ENCODE results near the gene ELN. TPM values are rescaled to one million over a fixed set of nuclear protein-coding genes. Genes with fewer than 3 reads are reported as not detected.

The ELN gene
- total and polyA plus RNA-seq, 2 donors (not counting 1 experiment from before 2014, with no cell fraction given), result 2.1 to 11.0 TPM

DNA sequence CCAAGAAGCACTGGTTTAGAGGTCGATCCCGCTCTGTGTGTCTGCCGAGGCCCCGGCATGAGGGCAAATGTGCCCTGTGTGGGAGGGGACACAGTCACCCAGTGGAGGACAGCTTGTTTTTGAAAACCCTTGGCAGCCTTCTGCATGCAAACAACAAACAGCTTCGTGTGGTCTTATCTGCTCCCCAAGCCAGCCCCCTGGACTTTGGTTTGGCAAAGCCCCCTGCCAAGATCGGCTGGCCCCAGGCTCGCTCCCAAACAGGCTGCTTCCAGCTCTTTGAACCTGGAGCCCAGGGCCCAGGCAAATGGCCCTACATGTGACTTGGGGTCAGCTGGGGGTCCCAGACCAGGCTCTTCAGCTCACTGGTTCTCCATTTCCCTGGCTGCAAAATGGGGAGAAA lies 2.9 kb downstream of the ELN start:
- Histone ChIP-seq H3K27ac (ENCODE audit: insufficient read depth, low read length) (no peak overlapping the region), H3K4me1 (ENCODE audit: control insufficient read depth, extremely low read depth, insufficient read depth, low read length) (peaks cover 36% of the 10 kb centered on the region), H3K9me3 (ENCODE audit: control insufficient read depth, insufficient read depth, low read depth, low read length) (no peaks in the 10 kb centered on the region), H3K79me2 (ENCODE audit: control insufficient read depth, insufficient read depth, low read length) (no peaks in the 10 kb centered on the region), H4K20me1 (ENCODE audit: control insufficient read depth, extremely low read depth, insufficient read depth, low read length) (no peaks in the 10 kb centered on the region), H3K4me2 (ENCODE audit: extremely low read depth, insufficient read depth, low read length) (no peak overlapping the region), H3K36me3 (ENCODE audit: control insufficient read depth, insufficient read depth, low read length) (no peaks in the 10 kb centered on the region), H3K27me3 (ENCODE audit: control insufficient read depth, insufficient read depth, low read length) (peaks cover 10% of the 10 kb centered on the region), H3K9ac (ENCODE audit: insufficient read depth, low read length) (no peak overlapping the region), H2AFZ (ENCODE audit: low read length) (no peak overlapping the region), H3K4me3 (replicated peaks in 1 of 4; ENCODE audit: control extremely low read depth in 1 of 4, insufficient read depth in 1 of 4, low read depth in 3 of 4, low read length in 4 of 4) (peak overlapping the region in 1 of 4 experiments; percentile 15)
- no peak for DNase-seq (ENCODE audit: low read depth in 2 of 2)
- TF ChIP-seq, protein P1, sequence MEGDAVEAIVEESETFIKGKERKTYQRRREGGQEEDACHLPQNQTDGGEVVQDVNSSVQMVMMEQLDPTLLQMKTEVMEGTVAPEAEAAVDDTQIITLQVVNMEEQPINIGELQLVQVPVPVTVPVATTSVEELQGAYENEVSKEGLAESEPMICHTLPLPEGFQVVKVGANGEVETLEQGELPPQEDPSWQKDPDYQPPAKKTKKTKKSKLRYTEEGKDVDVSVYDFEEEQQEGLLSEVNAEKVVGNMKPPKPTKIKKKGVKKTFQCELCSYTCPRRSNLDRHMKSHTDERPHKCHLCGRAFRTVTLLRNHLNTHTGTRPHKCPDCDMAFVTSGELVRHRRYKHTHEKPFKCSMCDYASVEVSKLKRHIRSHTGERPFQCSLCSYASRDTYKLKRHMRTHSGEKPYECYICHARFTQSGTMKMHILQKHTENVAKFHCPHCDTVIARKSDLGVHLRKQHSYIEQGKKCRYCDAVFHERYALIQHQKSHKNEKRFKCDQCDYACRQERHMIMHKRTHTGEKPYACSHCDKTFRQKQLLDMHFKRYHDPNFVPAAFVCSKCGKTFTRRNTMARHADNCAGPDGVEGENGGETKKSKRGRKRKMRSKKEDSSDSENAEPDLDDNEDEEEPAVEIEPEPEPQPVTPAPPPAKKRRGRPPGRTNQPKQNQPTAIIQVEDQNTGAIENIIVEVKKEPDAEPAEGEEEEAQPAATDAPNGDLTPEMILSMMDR (conservative IDR thresholded peaks at IDR 0.05 in 1 of 2, IDR thresholded peaks at IDR 0.05 in 1 of 2; ENCODE audit: low read depth in 1 of 2, low read length in 2 of 2), result no peak
- no peak for TF ChIP-seq EZH2 (IDR thresholded peaks at IDR 0.05; ENCODE audit: low read length, missing control alignments)

DNA sequence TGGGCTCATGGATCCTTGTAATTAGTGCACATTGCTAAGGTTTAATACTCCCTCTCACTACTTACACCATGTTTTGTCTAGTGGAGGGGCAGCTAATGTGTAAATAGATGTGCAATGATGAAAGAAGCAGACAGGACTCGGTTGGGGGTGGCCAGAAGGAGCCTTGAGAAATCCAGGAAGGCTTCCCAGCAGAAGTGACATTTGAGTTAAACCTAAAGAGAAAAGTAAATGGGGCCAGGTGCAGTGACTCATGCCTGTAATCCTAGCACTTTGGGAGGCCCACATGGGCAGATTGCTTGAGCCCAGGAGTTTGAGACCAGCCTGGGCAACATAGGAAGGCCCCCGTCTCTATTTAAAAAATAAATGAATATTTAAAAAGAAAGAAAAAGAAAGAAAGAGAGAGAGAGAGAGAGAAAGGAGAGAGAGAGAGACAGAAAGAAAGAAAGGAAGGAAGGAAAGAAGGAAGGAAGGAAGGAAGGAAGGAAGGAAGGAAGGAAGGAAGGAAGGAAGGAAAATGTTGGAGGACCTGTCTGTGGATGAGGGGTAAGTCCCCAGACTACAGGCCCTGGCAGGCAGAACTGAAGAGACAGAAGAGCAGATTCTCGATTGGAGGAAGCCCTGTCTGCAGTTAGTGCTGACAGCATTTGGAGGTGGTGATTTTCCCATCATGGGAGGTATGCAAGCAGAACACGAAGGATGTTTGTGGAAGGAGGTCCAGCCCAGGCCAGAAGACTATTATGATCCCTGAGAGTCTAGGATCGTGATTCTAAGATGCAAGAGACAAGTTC lies 3.6 kb downstream of the ELN start:
- Histone ChIP-seq H3K36me3 (ENCODE audit: control insufficient read depth, insufficient read depth, low read length) (no peaks in the 10 kb centered on the region), H3K27ac (ENCODE audit: insufficient read depth, low read length) (peak overlapping the region; percentile 4), H3K9me3 (ENCODE audit: control insufficient read depth, insufficient read depth, low read depth, low read length) (no peaks in the 10 kb centered on the region), H4K20me1 (ENCODE audit: control insufficient read depth, extremely low read depth, insufficient read depth, low read length) (no peaks in the 10 kb centered on the region), H3K4me2 (ENCODE audit: extremely low read depth, insufficient read depth, low read length) (no peak overlapping the region), H3K9ac (ENCODE audit: insufficient read depth, low read length) (no peak overlapping the region), H3K79me2 (ENCODE audit: control insufficient read depth, insufficient read depth, low read length) (no peaks in the 10 kb centered on the region), H3K4me3 (replicated peaks in 1 of 4; ENCODE audit: control extremely low read depth in 1 of 4, insufficient read depth in 1 of 4, low read depth in 3 of 4, low read length in 4 of 4) (no peak overlapping the region), H3K27me3 (ENCODE audit: control insufficient read depth, insufficient read depth, low read length) (peaks cover 6% of the 10 kb centered on the region), H3K4me1 (ENCODE audit: control insufficient read depth, extremely low read depth, insufficient read depth, low read length) (peaks cover 36% of the 10 kb centered on the region), H2AFZ (ENCODE audit: low read length) (no peak overlapping the region)
- no peak for DNase-seq (ENCODE audit: low read depth in 2 of 2)
- no peak for TF ChIP-seq EZH2 (IDR thresholded peaks at IDR 0.05; ENCODE audit: low read length, missing control alignments)
- TF ChIP-seq, protein P1 (conservative IDR thresholded peaks at IDR 0.05 in 1 of 2, IDR thresholded peaks at IDR 0.05 in 1 of 2; ENCODE audit: low read depth in 1 of 2, low read length in 2 of 2), result no peak

DNA sequence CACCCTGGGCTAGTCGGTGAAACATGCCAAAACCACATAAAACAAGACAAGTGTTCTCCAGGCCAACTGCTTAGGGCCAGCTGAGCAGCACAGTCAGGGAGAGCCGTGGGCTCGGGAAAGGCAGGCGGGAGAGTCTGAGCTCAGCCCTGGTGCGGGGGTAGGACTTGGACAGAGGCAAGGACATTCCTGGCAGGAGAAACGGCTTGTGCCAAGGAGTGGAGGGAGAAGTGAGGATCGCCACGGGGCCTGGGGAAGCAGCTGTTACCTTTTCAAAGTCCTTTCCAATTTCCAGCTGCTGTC lies 4.2 kb downstream of the ELN start:
- H3K27me3 ChIP-seq (ENCODE audit: control insufficient read depth, insufficient read depth, low read length), result peaks cover 6% of the 10 kb centered on the region
- no peaks in the 10 kb centered on the region for H4K20me1 ChIP-seq (ENCODE audit: control insufficient read depth, extremely low read depth, insufficient read depth, low read length)
- H3K27ac ChIP-seq (ENCODE audit: insufficient read depth, low read length), result peak overlapping the region; percentile 4
- no peak overlapping the region for H3K9ac ChIP-seq (ENCODE audit: insufficient read depth, low read length)
- H3K36me3 ChIP-seq (ENCODE audit: control insufficient read depth, insufficient read depth, low read length), result no peaks in the 10 kb centered on the region
- DNase-seq (ENCODE audit: low read depth in 2 of 2), result peak; percentile 68 to 90
- H3K9me3 ChIP-seq (ENCODE audit: control insufficient read depth, insufficient read depth, low read depth, low read length), result no peaks in the 10 kb centered on the region
- peaks cover 34% of the 10 kb centered on the region for H3K4me1 ChIP-seq (ENCODE audit: control insufficient read depth, extremely low read depth, insufficient read depth, low read length)
- no peak overlapping the region for H3K4me3 ChIP-seq (replicated peaks in 1 of 4; ENCODE audit: control extremely low read depth in 1 of 4, insufficient read depth in 1 of 4, low read depth in 3 of 4, low read length in 4 of 4)
- H3K79me2 ChIP-seq (ENCODE audit: control insufficient read depth, insufficient read depth, low read length), result no peaks in the 10 kb centered on the region
- no peak overlapping the region for H2AFZ ChIP-seq (ENCODE audit: low read length)
- H3K4me2 ChIP-seq (ENCODE audit: extremely low read depth, insufficient read depth, low read length), result no peak overlapping the region
- no peak for TF ChIP-seq EZH2 (IDR thresholded peaks at IDR 0.05; ENCODE audit: low read length, missing control alignments)

All from fibroblast of lung (primary cell).